Gastroesophageal sphincter (tissue), 4 donors: ENCODE measurements around the gene KCNN4. TPM values are rescaled to one million over a fixed set of nuclear protein-coding genes. Genes with fewer than 3 reads are reported as not detected.

Source experiments
- ATAC-seq: fragments of 150-250 bp; one replicate; pipeline ENCODE4 v1.9.1; 2016; ENCODE audit warnings: mild to moderate bottlenecking, moderate library complexity
- H3K27ac ChIP-seq, 4 donors: fragments of 200-600 bp; sonication (generic) in 3 of 4; 1 replicate in 3 of 4; 2 replicates in 1 of 4; pipeline ENCODE4 v1.5.1; 2016 to 2019
- H3K27me3 ChIP-seq: fragments of 200-600 bp; sonication (generic); one replicate; pipeline ENCODE4 v1.5.1; 2019
- H3K36me3 ChIP-seq, 2 donors: fragments of 200-600 bp; sonication (generic); one replicate each; pipeline ENCODE4 v1.5.1; 2019; ENCODE audit warnings: control low read depth in 1 of 2
- H3K4me1 ChIP-seq, 3 donors: fragments of 200-600 bp; sonication (generic); 1 replicate in 2 of 3; 2 replicates in 1 of 3; pipeline ENCODE4 v1.5.1; 2016 to 2019; ENCODE audit warnings: control low read depth in 2 of 3
- H3K4me3 ChIP-seq, 2 donors: fragments of 200-600 bp; sonication (generic); one replicate each; pipeline ENCODE4 v1.5.1; 2019; ENCODE audit warnings: mild to moderate bottlenecking in 1 of 2, moderate library complexity in 1 of 2
- H3K9me3 ChIP-seq, 3 donors: fragments of 200-600 bp; sonication (generic); one replicate each; pipeline ENCODE4 v1.5.1; 2017 to 2019; ENCODE audit warnings: control low read depth in 2 of 3
- CTCF ChIP-seq, 4 experiments: fragments of 200-600 bp in 2 of 4; fragments of 450-650 bp in 2 of 4; sonication (generic) in 1 of 4; IDR thresholded peaks; one replicate each; pipeline ENCODE4 v1.5.1; 2017 to 2019; ENCODE audit warnings: antibody characterized with exemption in 4 of 4, mild to moderate bottlenecking in 2 of 4, moderate library complexity in 2 of 4
- EP300 ChIP-seq: sonication (generic); formaldehyde crosslinking; IDR thresholded peaks from one replicate; pipeline ENCODE4 v1.6.1; 2017; ENCODE audit warnings: antibody characterized with exemption, mild to moderate bottlenecking
- POLR2A ChIP-seq, 2 donors: fragments of 450-650 bp; IDR thresholded peaks; one replicate each; pipeline ENCODE4 v1.6.1; 2017; ENCODE audit warnings: antibody characterized with exemption in 2 of 2, mild to moderate bottlenecking in 2 of 2, moderate library complexity in 1 of 2
- POLR2AphosphoS5 ChIP-seq: sonication (generic); formaldehyde crosslinking; IDR thresholded peaks from one replicate; pipeline ENCODE4 v1.6.1; 2017; ENCODE audit warnings: antibody characterized with exemption
- WGBS, 2 donors: methylation state at CpG; one replicate each; pipeline ENCODE4 v1.1.5; 2018; ENCODE audit warnings: low coverage in 1 of 2; 5-methylcytosine and 5-hydroxymethylcytosine counted together
- total RNA-seq, 4 donors: library from RNA; depleted of rRNA; stranded (reverse); fragments of >200 nt; gene quantifications; one replicate each; pipeline ENCODE4 v1.1.0, GENCODE V29; 2016

KCNN4 gene
- total RNA-seq, 4 donors from 2014 or later: 1.8 to 7.1 (median 3.4) TPM

- TF ChIP-seq CTCF (IDR thresholded peaks at IDR 0.05) (no peak), POLR2A (IDR thresholded peaks at IDR 0.05) (no peak), EP300 (no peak), POLR2AphosphoS5 (no peak)
- Histone ChIP-seq H3K9me3 (no peaks in the 10 kb centered on the region), H3K27ac (peak overlapping the region in 2 of 4 donors; percentile 24 to 53), H3K36me3 (no peaks in the 10 kb centered on the region), H3K4me3 (no peak overlapping the region), H3K27me3 (peaks cover 75% of the 10 kb centered on the region), H3K4me1 (peaks cover 0 to 35% (median 17%) of the 10 kb centered on the region in 3 donors)
- 54 to 89% methylated on average over 3 to 9 of the region's 16 CpGs for WGBS, 2 donors
- no peak for ATAC-seq
Measured at GRCh38 chr19:43779147-43779819, 1.5 kb downstream of the KCNN4 start.

DNA sequence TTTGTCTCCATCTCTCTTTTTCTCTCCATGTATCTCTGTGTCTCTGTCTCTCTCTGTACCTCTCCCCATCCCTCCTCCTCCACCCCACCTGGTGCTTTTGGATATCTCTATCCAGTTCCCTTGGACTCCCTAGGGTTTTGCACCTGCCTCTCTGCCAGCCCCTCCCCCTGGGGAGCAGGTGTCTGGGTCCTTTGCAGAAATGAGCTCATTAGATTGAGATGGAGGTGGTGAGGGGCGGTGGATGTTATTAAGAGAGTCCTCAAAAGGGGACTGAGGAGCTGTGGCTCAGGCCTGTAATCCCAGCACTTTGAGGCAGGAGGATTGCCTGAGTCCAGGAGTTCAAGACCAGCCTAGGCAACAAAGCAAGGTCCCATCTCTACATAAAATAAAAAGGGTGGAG, 2.1 kb downstream of the KCNN4 start:
- Histone ChIP-seq H3K27me3 (peaks cover 75% of the 10 kb centered on the region), H3K27ac (peak overlapping the region in 1 of 4 donors; percentile 53), H3K4me3 (no peak overlapping the region)

GRCh38 chr19:43777163-43777695, 3.5 kb downstream of the KCNN4 start:
- Histone ChIP-seq H3K27ac (peak overlapping the region in 2 of 4 donors; percentile 17 to 53), H3K4me3 (no peak overlapping the region), H3K36me3 (no peaks in the 10 kb centered on the region), H3K4me1 (peaks cover 0 to 40% (median 18%) of the 10 kb centered on the region in 3 donors), H3K9me3 (no peaks in the 10 kb centered on the region), H3K27me3 (peaks cover 66% of the 10 kb centered on the region)
- ATAC-seq: no peak
- 14 to 17% methylated on average over 3 to 4 of the region's 4 CpGs for WGBS, 2 donors
- TF ChIP-seq CTCF (IDR thresholded peaks at IDR 0.05): no peak
- TF ChIP-seq EP300: no peak
- no peak for TF ChIP-seq POLR2AphosphoS5
- no peak for TF ChIP-seq POLR2A (IDR thresholded peaks at IDR 0.05)

More for the DNA sequence above, 2.1 kb downstream of the KCNN4 start:
- H3K36me3 ChIP-seq: no peaks in the 10 kb centered on the region
- no CpG with 5 or more reads among the region's 1 CpG for WGBS, 2 donors
- H3K4me1 ChIP-seq: peaks cover 0 to 40% (median 18%) of the 10 kb centered on the region in 3 donors
- no peak for ATAC-seq
- H3K9me3 ChIP-seq: no peaks in the 10 kb centered on the region
- no peak for TF ChIP-seq CTCF (IDR thresholded peaks at IDR 0.05)
- no peak for TF ChIP-seq POLR2A (IDR thresholded peaks at IDR 0.05)
- no peak for TF ChIP-seq EP300
- TF ChIP-seq POLR2AphosphoS5: no peak

GRCh38 chr19:43776286-43776685, 4.5 kb downstream of the KCNN4 start:
- TF ChIP-seq POLR2AphosphoS5: no peak
- TF ChIP-seq EP300: no peak
- TF ChIP-seq POLR2A (IDR thresholded peaks at IDR 0.05): no peak
- TF ChIP-seq CTCF (IDR thresholded peaks at IDR 0.05): no peak
- peaks cover 0 to 40% (median 18%) of the 10 kb centered on the region in 3 donors for H3K4me1 ChIP-seq
- no peaks in the 10 kb centered on the region for H3K36me3 ChIP-seq
- no peak overlapping the region for H3K27ac ChIP-seq
- WGBS, 2 donors: 60 to 69% methylated on average over 9 of the region's 11 CpGs
- H3K27me3 ChIP-seq: peaks cover 56% of the 10 kb centered on the region
- no peak overlapping the region for H3K4me3 ChIP-seq
- H3K9me3 ChIP-seq: no peaks in the 10 kb centered on the region
- ATAC-seq: no peak
